Parathyroid adenoma (tissue), 2 donors: Measurements from ENCODE around the gene PDGFC.

Experiments
- H2AFZ ChIP-seq: fragments of 300-600 bp; sonication (generic); one replicate; pipeline ENCODE4 v1.7.0; 2017; ENCODE audit warnings: antibody characterized with exemption, mild to moderate bottlenecking
- H3K27ac ChIP-seq: fragments of 300-600 bp; sonication (generic); one replicate; pipeline ENCODE4 v1.7.0; 2017
- H3K27me3 ChIP-seq: fragments of 300-600 bp; sonication (generic); one replicate; pipeline ENCODE4 v1.7.0; 2017; ENCODE audit warnings: low read length; ENCODE audit not compliant: control insufficient read depth, insufficient read depth
- H3K36me3 ChIP-seq: fragments of 300-600 bp; sonication (generic); one replicate; pipeline ENCODE4 v1.7.0; 2017; ENCODE audit warnings: low read length; ENCODE audit not compliant: control insufficient read depth, insufficient read depth
- H3K4me1 ChIP-seq: fragments of 300-600 bp; sonication (generic); one replicate; pipeline ENCODE4 v1.7.0; 2017; ENCODE audit warnings: control low read depth
- H3K4me2 ChIP-seq: fragments of 300-600 bp; sonication (generic); one replicate; pipeline ENCODE4 v1.7.0; 2017; ENCODE audit warnings: low read length
- H3K4me3 ChIP-seq: fragments of 300-600 bp; sonication (generic); one replicate; pipeline ENCODE4 v1.7.0; 2017; ENCODE audit warnings: low read depth, low read length
- H3K79me2 ChIP-seq: fragments of 300-600 bp; sonication (generic); one replicate; pipeline ENCODE4 v1.7.0; 2017; ENCODE audit warnings: control low read depth
- H3K9ac ChIP-seq: fragments of 300-600 bp; sonication (generic); one replicate; pipeline ENCODE4 v1.7.0; 2017; ENCODE audit warnings: mild to moderate bottlenecking
- H3K9me3 ChIP-seq: fragments of 300-600 bp; sonication (generic); one replicate; pipeline ENCODE4 v1.7.0; 2017; ENCODE audit warnings: low read length; ENCODE audit not compliant: control insufficient read depth
- TF ChIP-seq, protein P1 (sequence below): fragments of 300-600 bp; sonication (generic); IDR thresholded peaks from one replicate; pipeline ENCODE4 v1.7.0; 2017; ENCODE audit warnings: antibody characterized with exemption, mild to moderate bottlenecking
- donor health status: primary hyperparathyroidism.

PDGFC gene

DNA sequence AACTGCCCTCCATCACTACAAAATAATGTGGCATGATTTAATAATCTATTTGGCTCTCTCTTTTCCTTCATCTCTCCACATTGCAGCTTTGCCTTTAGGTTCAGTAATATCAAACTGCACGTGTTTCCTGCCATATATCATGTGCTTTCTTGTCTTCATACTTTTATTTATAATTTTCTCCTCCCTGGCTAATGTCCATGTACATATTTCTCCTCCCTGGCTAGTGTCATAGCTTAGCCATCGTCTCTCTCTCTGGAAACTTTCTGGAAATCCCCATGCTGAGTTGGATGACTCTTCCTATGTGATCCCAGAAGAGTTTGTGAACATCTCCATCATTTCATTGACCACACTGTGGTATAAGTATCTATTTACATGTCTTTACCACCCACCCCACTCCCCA lies 21.3 kb upstream of the PDGFC start:
- no peaks in the 10 kb centered on the region for H3K9me3 ChIP-seq
- TF ChIP-seq, protein P1, sequence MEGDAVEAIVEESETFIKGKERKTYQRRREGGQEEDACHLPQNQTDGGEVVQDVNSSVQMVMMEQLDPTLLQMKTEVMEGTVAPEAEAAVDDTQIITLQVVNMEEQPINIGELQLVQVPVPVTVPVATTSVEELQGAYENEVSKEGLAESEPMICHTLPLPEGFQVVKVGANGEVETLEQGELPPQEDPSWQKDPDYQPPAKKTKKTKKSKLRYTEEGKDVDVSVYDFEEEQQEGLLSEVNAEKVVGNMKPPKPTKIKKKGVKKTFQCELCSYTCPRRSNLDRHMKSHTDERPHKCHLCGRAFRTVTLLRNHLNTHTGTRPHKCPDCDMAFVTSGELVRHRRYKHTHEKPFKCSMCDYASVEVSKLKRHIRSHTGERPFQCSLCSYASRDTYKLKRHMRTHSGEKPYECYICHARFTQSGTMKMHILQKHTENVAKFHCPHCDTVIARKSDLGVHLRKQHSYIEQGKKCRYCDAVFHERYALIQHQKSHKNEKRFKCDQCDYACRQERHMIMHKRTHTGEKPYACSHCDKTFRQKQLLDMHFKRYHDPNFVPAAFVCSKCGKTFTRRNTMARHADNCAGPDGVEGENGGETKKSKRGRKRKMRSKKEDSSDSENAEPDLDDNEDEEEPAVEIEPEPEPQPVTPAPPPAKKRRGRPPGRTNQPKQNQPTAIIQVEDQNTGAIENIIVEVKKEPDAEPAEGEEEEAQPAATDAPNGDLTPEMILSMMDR: no peak
- no peak overlapping the region for H3K4me2 ChIP-seq

DNA sequence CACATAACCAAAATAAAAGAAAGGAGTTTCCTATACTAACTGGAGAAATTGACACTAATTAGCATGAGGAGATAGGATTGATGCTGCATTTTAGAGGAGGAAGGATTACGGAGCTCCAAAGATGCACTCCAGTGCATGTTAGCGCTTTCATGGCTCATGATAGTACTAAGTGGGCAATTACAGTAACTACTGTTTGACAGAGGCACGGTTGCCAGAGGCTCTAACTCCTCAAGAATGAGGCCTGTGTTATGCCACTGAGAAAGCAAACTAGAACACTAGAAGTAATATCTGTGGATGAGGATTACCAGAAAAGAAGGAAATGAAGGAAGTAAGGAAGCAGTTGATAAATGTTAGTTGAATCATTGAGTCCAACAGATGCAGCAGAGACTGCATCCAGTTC lies 19.6 kb upstream of the PDGFC start:
- no peak overlapping the region for H3K9ac ChIP-seq
- no peaks in the 10 kb centered on the region for H3K9me3 ChIP-seq
- H3K4me2 ChIP-seq: no peak overlapping the region
- H3K27me3 ChIP-seq: no peaks in the 10 kb centered on the region
- no peak overlapping the region for H2AFZ ChIP-seq
- no peak overlapping the region for H3K4me3 ChIP-seq
- H3K79me2 ChIP-seq: no peaks in the 10 kb centered on the region
- no peak overlapping the region for H3K27ac ChIP-seq
- TF ChIP-seq, protein P1: no peak
- H3K36me3 ChIP-seq: no peaks in the 10 kb centered on the region
- H3K4me1 ChIP-seq: no peaks in the 10 kb centered on the region

More for the DNA sequence above, 21.3 kb upstream of the PDGFC start:
- no peaks in the 10 kb centered on the region for H3K36me3 ChIP-seq
- no peak overlapping the region for H3K4me3 ChIP-seq
- no peak overlapping the region for H3K27ac ChIP-seq
- no peaks in the 10 kb centered on the region for H3K79me2 ChIP-seq
- H3K9ac ChIP-seq: no peak overlapping the region
- no peaks in the 10 kb centered on the region for H3K27me3 ChIP-seq
- H2AFZ ChIP-seq: no peak overlapping the region
- no peaks in the 10 kb centered on the region for H3K4me1 ChIP-seq

DNA sequence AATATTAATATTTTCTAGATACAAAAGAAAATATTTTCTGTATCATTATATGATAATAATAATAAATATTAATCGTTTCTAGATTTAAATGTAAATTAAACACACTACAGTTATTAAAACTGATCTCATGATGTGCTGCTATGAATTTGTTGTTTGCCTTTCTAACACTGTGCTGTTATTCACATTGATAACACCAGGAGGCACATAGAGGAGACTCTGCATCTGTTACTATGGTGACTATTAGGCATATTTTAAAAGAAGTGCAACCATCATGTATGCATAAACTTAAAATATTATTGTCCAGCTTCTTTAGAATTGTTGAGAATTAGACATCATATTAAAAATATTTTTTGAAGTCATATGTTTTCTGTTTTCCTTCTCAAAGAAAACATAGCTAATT lies 11.8 kb upstream of the PDGFC start:
- peaks cover 3% of the 10 kb centered on the region for H3K4me1 ChIP-seq
- H3K4me2 ChIP-seq: no peak overlapping the region
- H3K4me3 ChIP-seq: no peak overlapping the region
- TF ChIP-seq, protein P1: no peak
- H3K36me3 ChIP-seq: no peaks in the 10 kb centered on the region
- no peak overlapping the region for H3K9ac ChIP-seq
- H3K79me2 ChIP-seq: no peaks in the 10 kb centered on the region
- no peak overlapping the region for H2AFZ ChIP-seq
- no peaks in the 10 kb centered on the region for H3K9me3 ChIP-seq
- no peaks in the 10 kb centered on the region for H3K27me3 ChIP-seq
- H3K27ac ChIP-seq: no peak overlapping the region

DNA sequence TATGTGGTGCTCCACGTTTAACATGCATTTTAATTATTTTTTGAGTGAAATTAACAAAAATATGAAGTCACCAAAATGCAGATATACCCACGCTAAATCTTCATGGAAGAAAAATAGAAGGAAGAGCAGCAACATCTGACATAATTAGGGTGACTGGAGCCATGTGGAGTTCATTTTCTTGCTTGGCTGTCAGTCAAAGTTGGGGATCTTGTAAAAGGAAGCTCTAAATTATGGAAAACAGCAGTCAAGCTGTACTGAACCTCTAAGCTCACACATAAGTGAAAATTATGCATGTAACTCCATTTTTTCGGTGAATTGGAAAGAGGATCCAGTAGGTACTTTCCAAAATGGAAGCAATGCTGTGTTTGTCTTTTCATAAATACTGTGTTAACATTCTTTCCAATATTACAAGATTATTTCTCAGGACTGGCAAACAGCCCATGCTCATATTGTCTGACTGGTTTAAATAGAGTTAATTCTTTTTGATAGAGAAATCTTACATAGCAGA lies 9.7 kb upstream of the PDGFC start:
- Histone ChIP-seq H3K79me2 (no peaks in the 10 kb centered on the region), H3K4me1 (peaks cover 3% of the 10 kb centered on the region), H3K9ac (no peak overlapping the region), H3K27me3 (no peaks in the 10 kb centered on the region), H3K36me3 (no peaks in the 10 kb centered on the region), H3K4me2 (no peak overlapping the region), H3K9me3 (no peaks in the 10 kb centered on the region), H3K4me3 (no peak overlapping the region), H3K27ac (no peak overlapping the region), H2AFZ (no peak overlapping the region)
- TF ChIP-seq, protein P1: no peak

DNA sequence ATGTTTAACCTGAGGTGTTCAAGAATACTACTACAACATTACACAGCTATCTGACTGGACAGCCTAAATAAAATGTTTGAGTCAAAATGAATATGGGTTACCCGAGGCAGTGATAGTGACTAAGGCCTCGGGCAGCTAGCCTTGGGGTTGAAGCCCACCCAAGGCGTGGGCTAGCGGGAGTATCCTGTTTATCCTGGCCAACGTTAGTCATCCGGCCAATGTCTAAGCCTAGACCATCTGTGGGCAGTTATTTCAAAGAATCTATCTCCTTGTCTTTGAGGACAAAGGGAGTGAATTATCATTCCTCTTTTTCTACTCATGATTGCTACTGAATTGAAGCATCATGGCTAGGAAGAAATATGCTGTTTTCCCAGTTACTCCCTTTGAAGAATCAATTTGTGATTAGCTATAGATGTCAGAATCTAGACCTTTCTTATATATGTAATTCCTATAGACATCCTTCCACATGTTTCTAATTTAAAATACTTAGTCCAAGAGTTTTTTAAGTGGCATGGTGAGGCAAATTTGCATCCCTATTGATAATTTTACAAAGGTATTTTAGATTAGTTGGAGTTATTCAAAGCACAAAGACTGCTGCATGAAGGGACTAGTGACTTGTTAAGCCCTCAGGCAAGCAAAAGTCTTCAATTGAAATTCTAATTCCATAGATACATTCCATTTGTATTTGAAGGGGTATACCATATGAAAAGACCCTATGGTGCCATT lies 6.0 kb upstream of the PDGFC start:
- no peaks in the 10 kb centered on the region for H3K79me2 ChIP-seq
- no peaks in the 10 kb centered on the region for H3K27me3 ChIP-seq
- no peak overlapping the region for H3K4me2 ChIP-seq
- H3K9ac ChIP-seq: no peak overlapping the region
- no peaks in the 10 kb centered on the region for H3K36me3 ChIP-seq
- TF ChIP-seq, protein P1: no peak
- H3K4me3 ChIP-seq: no peak overlapping the region
- no peaks in the 10 kb centered on the region for H3K9me3 ChIP-seq
- H3K4me1 ChIP-seq: peaks cover 4% of the 10 kb centered on the region
- H3K27ac ChIP-seq: no peak overlapping the region
- H2AFZ ChIP-seq: no peak overlapping the region
